ENCODE results near the gene RCBTB2.

The RCBTB2 gene

DNA sequence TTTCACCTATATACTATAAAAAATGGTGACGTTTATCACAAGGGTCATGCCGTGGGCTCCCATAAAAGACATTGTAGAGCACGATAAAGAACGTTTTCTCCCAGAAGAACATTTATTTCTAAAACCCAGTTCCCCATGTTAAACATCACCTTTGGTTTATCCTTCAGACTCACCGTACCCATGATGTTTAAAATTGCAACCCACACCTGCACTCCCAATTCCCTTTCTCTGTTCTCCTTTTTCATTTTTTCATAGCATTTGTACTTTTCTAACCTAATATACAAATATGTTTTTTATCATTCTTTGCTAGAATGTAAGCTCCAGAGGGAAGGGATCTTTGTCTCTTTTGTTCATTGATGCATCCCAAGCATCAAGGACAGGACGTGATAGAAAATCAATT lies 2.0 kb downstream of the RCBTB2 start:
- no peak for DNase-seq

DNA sequence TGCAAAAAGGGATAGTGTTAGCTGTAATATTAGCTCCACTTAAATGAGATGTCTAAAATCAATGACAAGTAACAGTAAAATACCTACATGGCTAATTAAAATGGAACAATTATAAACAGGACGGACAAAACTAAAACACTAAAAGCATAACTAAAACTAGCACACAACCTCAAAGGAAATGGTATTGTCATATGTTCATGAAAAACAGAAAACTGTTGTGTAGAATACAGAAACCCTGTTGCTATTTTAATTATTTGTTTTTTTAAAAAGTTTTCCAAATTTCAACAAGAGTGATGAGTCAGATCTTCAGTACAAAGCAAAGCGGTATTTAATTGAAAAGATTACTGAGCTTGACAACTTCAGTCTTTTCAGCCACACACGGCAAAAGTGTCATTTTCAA lies 4.2 kb downstream of the RCBTB2 start:
- no peak for DNase-seq

- no peak for DNase-seq
These were observed 4.9 kb downstream of the RCBTB2 start for GRCh38 chr13:48527955-48528354.

DNA sequence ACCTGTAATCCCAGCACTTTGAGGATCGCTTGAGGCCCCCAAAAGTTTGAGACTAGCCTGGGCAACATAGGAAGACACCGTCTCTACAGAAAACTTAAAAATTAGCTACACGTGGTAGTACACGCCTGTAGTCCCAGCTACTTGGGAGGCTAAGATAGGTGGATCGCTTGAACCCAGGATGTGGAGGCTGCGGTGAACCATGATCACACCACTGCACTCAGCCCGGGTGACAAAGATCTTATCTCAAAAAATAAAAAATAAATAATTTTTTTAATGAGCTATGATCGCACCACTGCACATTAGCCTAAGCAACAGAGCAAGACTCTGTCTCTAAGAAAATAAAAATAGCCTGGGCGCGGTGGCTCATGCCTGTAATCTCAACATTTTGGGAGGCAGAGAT lies 6.6 kb downstream of the RCBTB2 start:
- DNase-seq = no peak

- no peak for DNase-seq
These were observed 14.8 kb downstream of the RCBTB2 start for GRCh38 chr13:48518083-48518482.

DNA sequence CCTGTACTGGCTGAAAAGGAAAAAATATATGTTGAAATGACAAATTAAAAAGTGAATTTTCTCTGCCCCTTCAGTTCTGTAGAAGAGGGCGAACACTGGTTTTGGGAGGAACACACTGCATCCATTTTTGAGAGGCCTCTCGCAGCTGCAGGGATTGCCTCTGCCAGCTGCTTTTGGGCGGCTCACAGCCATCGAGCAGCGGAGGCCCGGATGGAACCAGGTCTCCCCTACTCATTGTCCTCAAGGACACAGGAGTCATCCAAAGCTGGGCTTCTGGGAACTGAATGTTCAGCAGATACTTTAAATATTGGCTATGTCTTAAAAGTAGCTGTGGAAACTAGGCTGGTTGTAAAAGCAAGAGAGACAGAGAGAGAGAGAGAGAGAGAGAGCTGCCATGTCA lies 17.1 kb downstream of the RCBTB2 start:
- DNase-seq = no peak

- DNase-seq = no peak
These were observed 18.1 kb downstream of the RCBTB2 start for GRCh38 chr13:48514793-48515192.

DNA sequence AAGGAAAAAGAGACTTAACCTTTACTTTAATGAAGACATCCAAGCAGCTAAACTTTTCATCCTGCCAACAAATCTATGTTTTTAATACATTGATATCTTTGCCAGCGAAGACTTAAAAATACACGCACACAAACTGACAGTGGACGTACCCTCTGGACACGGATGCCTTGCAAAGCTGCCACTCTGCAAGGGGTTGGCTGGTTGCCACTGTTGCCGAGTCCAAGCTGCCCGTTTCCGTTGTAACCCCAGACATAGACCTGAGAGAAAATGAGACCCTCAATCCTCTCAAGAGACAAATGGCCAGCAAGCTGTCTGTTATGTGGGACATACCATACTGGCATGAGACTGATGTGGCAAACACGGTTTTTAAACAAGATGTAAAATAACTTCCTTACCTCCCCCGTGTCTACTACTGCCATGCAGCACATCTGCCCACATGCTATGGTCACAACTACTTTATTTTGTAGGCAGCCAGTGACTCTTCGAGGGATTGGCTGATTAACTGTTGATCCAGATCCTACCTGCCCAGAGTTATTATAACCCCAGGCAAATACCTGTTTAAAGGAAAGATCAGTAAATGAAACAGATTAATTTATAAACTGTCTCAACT lies 21.2 kb downstream of the RCBTB2 start:
- DNase-seq = no peak

GRCh38 chr13:48510698-48511097 lies 22.2 kb downstream of the RCBTB2 start:
- no peak for DNase-seq

GRCh38 chr13:48508011-48508410 lies 24.9 kb downstream of the RCBTB2 start:
- no peak for DNase-seq

DNA sequence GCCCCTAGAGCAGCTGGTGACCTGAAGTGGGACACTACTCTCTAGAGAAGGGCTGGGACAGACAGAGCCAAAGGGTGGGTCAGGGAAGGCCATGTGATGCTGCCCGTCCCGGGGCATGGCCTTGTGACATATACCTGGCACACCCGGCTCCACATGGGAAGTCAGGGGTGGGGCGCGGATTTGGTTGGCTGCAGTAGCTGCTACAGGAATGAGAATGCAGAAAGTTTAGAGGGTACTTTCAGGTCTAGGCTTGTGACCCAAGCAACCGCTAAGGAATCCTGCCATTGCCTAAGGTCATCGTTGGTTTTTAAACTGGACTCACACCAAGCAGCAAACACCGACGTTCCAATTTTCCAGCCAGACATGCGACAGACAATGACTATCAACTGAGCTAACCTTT lies 25.9 kb downstream of the RCBTB2 start:
- DNase-seq = no peak

DNA sequence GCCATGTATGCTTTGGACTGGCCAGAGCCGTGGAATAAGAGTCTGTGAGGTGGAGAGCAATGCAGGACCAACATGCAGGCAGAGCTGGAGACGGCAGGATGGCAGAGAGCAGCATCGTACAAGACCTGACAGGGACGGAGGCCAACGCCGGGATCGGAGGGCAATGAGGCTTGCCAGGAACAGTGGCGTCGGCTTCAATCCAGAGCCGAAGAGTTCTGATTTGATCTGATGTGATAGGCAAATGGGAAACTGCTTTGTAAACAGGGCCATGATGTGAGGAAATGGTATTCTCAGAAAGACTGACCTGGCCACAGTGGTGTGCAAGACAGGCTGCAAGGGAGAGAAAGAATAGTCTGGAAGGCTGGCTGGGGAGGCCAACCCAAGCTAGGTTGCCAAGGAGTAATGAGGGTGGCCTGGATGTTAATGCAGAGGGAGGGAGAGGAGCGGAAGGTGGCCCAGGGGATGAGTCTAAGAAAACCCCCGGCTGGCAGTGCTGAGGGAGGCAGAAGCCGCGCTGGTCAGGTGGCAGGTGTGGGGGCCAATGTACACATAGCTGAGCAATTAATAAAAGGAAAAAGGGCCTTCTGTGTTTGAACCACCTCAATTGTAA lies 26.7 kb downstream of the RCBTB2 start:
- no peak for DNase-seq

DNA sequence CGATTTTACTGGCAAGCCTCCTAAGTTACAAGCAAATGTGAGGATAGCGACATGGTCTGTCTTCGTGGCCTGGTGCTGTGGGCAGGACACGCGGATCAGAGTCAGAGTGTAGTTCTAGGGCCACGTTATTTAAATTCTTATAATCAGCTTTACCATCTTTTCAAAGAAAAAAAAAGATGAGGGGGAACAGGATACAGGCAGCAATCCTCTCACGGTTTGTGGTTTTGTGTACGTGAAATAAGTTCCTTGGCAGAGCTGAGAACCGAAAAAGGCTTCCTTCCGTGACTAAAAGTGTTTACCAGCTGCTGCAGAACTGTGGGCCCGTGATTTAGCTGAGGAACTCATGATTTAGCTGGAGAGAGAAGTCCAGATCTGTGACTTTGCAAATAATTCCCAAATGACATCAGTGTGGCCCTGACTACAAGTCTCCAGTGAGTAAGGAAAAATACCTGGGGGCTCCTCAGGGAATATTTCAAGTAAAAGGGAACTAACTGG lies 27.2 kb downstream of the RCBTB2 start:
- DNase-seq = peak in 1 of 2 donors; percentile 99

- DNase-seq = no peak
These were observed 27.9 kb downstream of the RCBTB2 start for GRCh38 chr13:48505012-48505411.

DNA sequence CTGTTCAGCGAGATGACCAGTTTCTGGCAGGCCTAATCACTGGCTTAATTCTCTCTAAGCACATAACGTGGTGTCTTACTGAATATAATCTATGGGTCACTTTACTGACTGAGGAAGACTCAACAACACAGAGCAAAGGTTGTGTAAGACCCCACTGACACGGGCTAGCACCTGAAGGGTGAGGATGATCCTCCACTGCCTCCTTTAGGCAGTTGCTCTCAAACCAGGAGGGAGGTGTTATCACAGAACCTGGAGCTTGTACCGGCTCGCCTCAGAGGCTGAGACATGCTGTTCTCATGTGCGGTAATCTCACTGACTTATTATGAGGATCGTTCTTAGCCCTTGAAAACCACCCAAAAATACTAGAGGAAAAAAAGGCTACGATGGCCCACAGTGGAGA lies 28.3 kb downstream of the RCBTB2 start:
- no peak for DNase-seq

DNA sequence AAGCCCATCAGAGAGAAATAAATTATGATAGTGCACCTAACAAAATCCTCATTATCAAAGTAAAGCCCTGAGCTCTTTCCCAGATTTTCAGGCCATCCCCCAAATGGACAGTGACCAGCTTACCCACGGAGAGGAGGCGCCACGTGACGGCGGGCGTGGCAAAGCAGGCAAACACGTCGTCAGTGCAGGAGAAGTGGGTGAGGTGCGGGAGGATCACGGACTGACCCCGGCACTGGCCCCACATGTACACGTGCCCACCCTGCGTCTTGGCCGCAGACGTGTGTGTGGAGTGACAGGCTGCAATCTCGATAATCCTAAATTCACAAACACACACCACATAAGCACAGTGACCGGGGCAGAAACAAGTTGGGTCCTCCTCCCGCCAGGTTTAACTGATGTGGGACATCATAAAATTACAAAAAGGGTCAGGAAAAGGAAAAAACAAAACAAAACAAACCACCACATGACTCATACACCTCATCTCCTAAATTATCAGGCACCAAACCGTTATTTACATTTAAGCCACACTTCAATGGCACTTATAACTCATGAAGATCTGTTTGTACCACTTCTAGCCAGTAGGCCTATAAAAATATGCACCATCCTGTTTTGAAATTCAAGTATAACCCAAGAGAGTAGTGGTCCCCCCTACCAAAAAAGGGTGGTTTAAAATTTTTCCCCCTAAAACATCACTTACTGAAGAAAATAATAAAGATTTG lies 30.1 kb downstream of the RCBTB2 start:
- no peak for DNase-seq

DNA sequence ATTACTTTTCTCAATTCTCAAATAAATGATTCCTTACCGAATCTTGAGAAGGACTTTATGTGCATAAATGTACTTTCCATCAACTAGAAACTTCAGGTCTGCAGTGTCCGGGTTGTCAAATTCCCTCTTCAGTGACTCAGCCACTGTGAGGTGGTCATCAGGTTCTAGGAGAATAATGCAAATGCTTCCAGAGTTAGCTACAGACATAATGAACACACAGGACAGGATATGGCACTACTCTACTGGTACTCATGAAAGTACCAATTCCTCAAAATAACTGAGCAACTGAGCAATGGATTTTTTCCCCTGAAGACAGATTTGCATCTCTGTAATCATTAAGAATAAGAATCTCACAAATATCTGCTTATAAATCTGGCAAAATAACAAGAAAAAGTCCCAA lies 31.2 kb downstream of the RCBTB2 start:
- no peak for DNase-seq

DNA sequence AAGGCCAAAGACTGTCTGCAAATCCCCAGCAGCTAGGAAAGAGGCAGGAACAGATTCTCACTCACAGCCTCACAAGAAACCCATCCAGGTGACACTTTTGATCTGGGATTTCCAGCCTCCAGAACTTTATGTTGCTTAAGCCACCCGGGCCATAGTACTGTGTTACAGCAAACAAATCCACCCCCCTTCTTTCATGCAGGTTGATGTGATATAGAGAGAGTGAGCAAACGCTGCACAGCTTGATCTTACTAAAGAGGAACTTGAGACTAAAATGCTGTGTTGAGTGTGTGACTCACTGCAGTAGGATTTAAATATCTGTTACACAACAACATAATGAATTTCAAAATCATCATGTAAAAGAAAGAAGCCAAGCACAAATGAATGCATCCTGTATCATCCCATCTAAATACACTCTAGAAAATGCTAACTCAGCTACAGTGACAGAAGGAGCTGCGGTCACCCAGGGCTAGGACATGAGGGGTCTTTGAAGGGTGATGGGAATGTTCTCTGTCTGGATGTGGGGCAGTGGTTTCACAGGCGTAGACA lies 32.2 kb downstream of the RCBTB2 start:
- DNase-seq = peak; percentile 16 to 92

GRCh38 chr13:48497669-48498068 lies 35.2 kb downstream of the RCBTB2 start:
- DNase-seq = no peak

- no peak for DNase-seq
These were observed 36.4 kb downstream of the RCBTB2 start for GRCh38 chr13:48496271-48497161.

GRCh38 chr13:48494874-48495273 lies 38.0 kb downstream of the RCBTB2 start:
- DNase-seq = peak in 1 of 2 donors; percentile 83

DNA sequence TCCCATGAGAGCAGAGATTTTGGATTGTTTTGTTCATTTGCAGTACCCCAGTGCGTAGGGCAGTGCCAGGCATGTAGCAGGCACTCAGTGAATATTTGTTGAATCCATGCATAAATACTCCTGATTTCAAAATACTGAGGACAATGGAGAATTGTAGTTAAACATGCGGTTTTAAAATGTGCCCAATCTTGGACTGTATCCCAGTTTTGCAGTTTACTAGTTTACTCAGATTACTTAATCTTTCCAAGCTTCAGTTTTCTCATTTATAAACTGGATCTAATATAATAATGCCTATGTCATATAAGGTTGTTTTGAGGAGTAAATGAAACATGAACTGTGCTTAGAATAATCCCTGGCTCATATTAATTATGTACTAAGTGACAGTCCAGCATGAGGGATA lies 39.0 kb downstream of the RCBTB2 start:
- no peak for DNase-seq

All from bone marrow (tissue), 2 donors.